Pancreas (tissue), 10 donors: ENCODE measurements around the gene DERL2. TPM values are rescaled to one million over a fixed set of nuclear protein-coding genes. Genes with fewer than 3 reads are reported as not detected.

Experiments used
- ATAC-seq, 4 donors: fragments of 200-7000 bp; cut with Tn5 transposase; one replicate each; pipeline versions ENCODE4 v1.8.0 to v1.9.1; 2020; ENCODE audit warnings: mild to moderate bottlenecking in 4 of 4, moderate library complexity in 4 of 4
- DNase-seq, 6 donors: peaks; one replicate each; pipeline ENCODE4 v3.0.0-alpha.2; 2020
- FAIRE-seq: peaks from 2 replicates; lab custom pipeline; 2012; peaks lifted over from hg19 to GRCh38; lab: Jason Lieb, UNC
- H3K27ac ChIP-seq, 4 donors: fragments of 200-600 bp; sonication (generic); 1 replicate in 3 of 4; 2 replicates in 1 of 4; pipeline versions ENCODE4 v1.5.0 to v1.8.0; 2020
- H3K27me3 ChIP-seq, 4 donors: fragments of 200-600 bp; one replicate each; pipeline ENCODE4 v1.8.0; 2021
- H3K36me3 ChIP-seq, 3 donors: fragments of 200-600 bp; sonication (generic) in 1 of 3; one replicate each; pipeline versions ENCODE4 v1.5.0 to v1.8.0; 2020 to 2021
- H3K4me1 ChIP-seq, 3 donors: fragments of 200-600 bp; one replicate each; pipeline ENCODE4 v1.8.0; 2021
- H3K4me3 ChIP-seq, 4 donors: fragments of 200-600 bp; sonication (generic) in 2 of 4; one replicate each; pipeline versions ENCODE4 v1.5.0 to v1.8.0; 2020 to 2021
- H3K9me3 ChIP-seq, 4 donors: fragments of 200-600 bp; one replicate each; pipeline ENCODE4 v1.8.0; 2021
- CTCF ChIP-seq, 4 donors: fragments of 200-600 bp; sonication (generic) in 3 of 4; IDR thresholded peaks; one replicate each; pipeline versions ENCODE4 v1.5.0 to v1.8.0; 2021; ENCODE audit warnings: antibody characterized with exemption in 4 of 4
- WGBS, 2 donors: extraction: QIAGEN DNeasy Blood & Tissue Kit; methylation state at CpG; one replicate each; pipeline ENCODE4 v1.1.7; 2013; 5-methylcytosine and 5-hydroxymethylcytosine counted together
- intact Hi-C, 3 donors: fragments of 100-400 bp; cut with DNase I; formaldehyde crosslinking; loops; one replicate each; pipeline versions ENCODE4 v1.11.1 to v1.14.2; 2022
- polyA plus RNA-seq, 2 donors: library from polyadenylated mRNA; stranded (reverse); fragments of 200-250 nt; gene quantifications; one replicate each; pipeline ENCODE4 v1.2.3, GENCODE V29; 2013
- total RNA-seq, 6 donors: library from RNA; stranded (reverse); fragmentation: NEBNext Ultra II Directional in 4 of 6; extraction: Animal tissue kit (Norgen Biotek cat#: 25700) in 4 of 6; gene quantifications; one replicate each; pipeline versions ENCODE4 v1.2.1 to v1.2.4, GENCODE V29; 2021 to 2023
- donor health status: healthy with polysubstance abuse.
- donor health status: DM: no; HTN: no; CAD: no; lungs with moderate emphysema.
- donor health status: DM: no; HTN: no; CAD: no.
- donor health status: control.
- donor health status: control.
- donor health status: Bipolar disorder and iron deficiency.
- donor health status: DM: yes; HTN: yes; CAD: no.
- donor health status: DM: no; HTN: no; CAD: no.
- donor health status: DM: no; HTN: no; CAD: no.
- donor health status: DM: yes; HTN: yes; CAD: no.

The DERL2 gene
- total and polyA plus RNA-seq, 8 donors, result 44.8 to 77.6 (median 50.1) TPM

GRCh38 chr17:5511401-5512225 is 25.6 kb upstream of the DERL2 start:
- H3K27ac ChIP-seq, result no peak overlapping the region
- no peak for ATAC-seq
- no peak overlapping the region for H3K4me3 ChIP-seq
- H3K9me3 ChIP-seq, result no peaks in the 10 kb centered on the region
- H3K36me3 ChIP-seq, result no peaks in the 10 kb centered on the region
- H3K4me1 ChIP-seq, result no peaks in the 10 kb centered on the region
- 52 to 54% methylated on average over 17 of the region's 17 CpGs for WGBS, 2 donors
- FAIRE-seq, result no peak
- no peak for TF ChIP-seq CTCF (IDR thresholded peaks at IDR 0.05)
- DNase-seq, result no peak
- H3K27me3 ChIP-seq, result no peaks in the 10 kb centered on the region
- intact Hi-C loops, result no loop called here

GRCh38 chr17:5510771-5511170 is 24.8 kb upstream of the DERL2 start:
- Histone ChIP-seq H3K4me1 (no peaks in the 10 kb centered on the region), H3K27me3 (no peaks in the 10 kb centered on the region), H3K36me3 (no peaks in the 10 kb centered on the region), H3K9me3 (no peaks in the 10 kb centered on the region), H3K4me3 (no peak overlapping the region), H3K27ac (no peak overlapping the region)
- no peak for TF ChIP-seq CTCF (IDR thresholded peaks at IDR 0.05)
- ATAC-seq, result no peak
- no peak for DNase-seq
- 70 to 77% methylated on average over 8 of the region's 8 CpGs for WGBS, 2 donors
- FAIRE-seq, result no peak
- intact Hi-C loops, result no loop called here

- no peaks in the 10 kb centered on the region for H3K27me3 ChIP-seq
- DNase-seq, result no peak
- no peaks in the 10 kb centered on the region for H3K4me1 ChIP-seq
- no peak for FAIRE-seq
- no peak overlapping the region for H3K27ac ChIP-seq
- TF ChIP-seq CTCF (IDR thresholded peaks at IDR 0.05), result no peak
- no peak for ATAC-seq
- H3K9me3 ChIP-seq, result no peaks in the 10 kb centered on the region
- intact Hi-C loops, result no loop called here
- WGBS, 2 donors, result 64 to 77% methylated on average over 8 of the region's 8 CpGs
- no peaks in the 10 kb centered on the region for H3K36me3 ChIP-seq
- H3K4me3 ChIP-seq, result no peak overlapping the region
Observed at GRCh38 chr17:5509482-5509881, 23.5 kb upstream of the DERL2 start.

- Histone ChIP-seq H3K27ac (no peak overlapping the region), H3K4me1 (no peaks in the 10 kb centered on the region), H3K4me3 (no peak overlapping the region), H3K36me3 (no peaks in the 10 kb centered on the region), H3K27me3 (no peaks in the 10 kb centered on the region), H3K9me3 (no peaks in the 10 kb centered on the region)
- FAIRE-seq, result no peak
- ATAC-seq, result peak in 3 of 4 donors; percentile 14 to 86 (median 68)
- TF ChIP-seq CTCF (IDR thresholded peaks at IDR 0.05), result no peak
- intact Hi-C loops, result no loop called here
- 15 to 30% methylated on average over 4 of the region's 4 CpGs for WGBS, 2 donors
- DNase-seq, result no peak
Observed at GRCh38 chr17:5508810-5509209, 22.8 kb upstream of the DERL2 start.

GRCh38 chr17:5506307-5506706 is 20.3 kb upstream of the DERL2 start:
- DNase-seq, result no peak
- Histone ChIP-seq H3K9me3 (no peaks in the 10 kb centered on the region), H3K4me1 (no peaks in the 10 kb centered on the region), H3K4me3 (no peak overlapping the region), H3K27ac (no peak overlapping the region), H3K27me3 (peaks cover 0 to 3% (median 0%) of the 10 kb centered on the region in 4 donors), H3K36me3 (no peaks in the 10 kb centered on the region)
- no peak for TF ChIP-seq CTCF (IDR thresholded peaks at IDR 0.05)
- ATAC-seq, result no peak
- intact Hi-C loops, result no loop called here
- no peak for FAIRE-seq
- 76 to 83% methylated on average over 5 of the region's 5 CpGs for WGBS, 2 donors
